Type B pancreatic cell (in vitro differentiated cells): ENCODE results near the gene BBC3. TPM values are rescaled to one million over a fixed set of nuclear protein-coding genes. Genes with fewer than 3 reads are reported as not detected.
"Not testable (repeated sequence)": the region's sequence is repeated elsewhere in the genome, so short reads cannot be mapped to it uniquely, and the experiment has no call there.

Experiments used
- DNase-seq: peaks from one replicate; pipeline ENCODE4 v3.0.0; 2021; ENCODE audit warnings: mixed read lengths; ENCODE audit not compliant: unreplicated experiment; ENCODE audit errors: extremely low spot score
- H3K27ac Mint-ChIP-seq: 2 replicates; pipeline ENCODE4 v1.8.0; 2021; ENCODE audit warnings: mild to moderate bottlenecking, mixed read lengths
- H3K27me3 Mint-ChIP-seq: 2 replicates; pipeline ENCODE4 v1.8.0; 2021; ENCODE audit warnings: mixed read lengths
- H3K36me3 Mint-ChIP-seq: 2 replicates; pipeline ENCODE4 v1.8.0; 2021; ENCODE audit warnings: mixed read lengths
- H3K4me1 Mint-ChIP-seq: one replicate; pipeline ENCODE4 v1.8.0; 2021; ENCODE audit warnings: mixed read lengths; ENCODE audit not compliant: unreplicated experiment
- H3K4me3 Mint-ChIP-seq: 2 replicates; pipeline ENCODE4 v1.8.0; 2021; ENCODE audit warnings: mild to moderate bottlenecking, mixed read lengths
- H3K9me3 Mint-ChIP-seq: 2 replicates; pipeline ENCODE4 v1.8.0; 2021; ENCODE audit warnings: mixed read lengths
- long read RNA-seq: library from polyadenylated mRNA; unstranded; transcript quantifications from one replicate; pipeline ENCODE4 v2.0.0, GENCODE V29; 2020
- total RNA-seq: library from RNA; stranded (reverse); gene quantifications from 2 replicates; pipeline ENCODE4 v1.2.1, GENCODE V29; 2021; ENCODE audit warnings: low replicate concordance
- TF ChIP-seq, protein P1 (sequence below): fragments of 200-600 bp; sonication (generic); conservative IDR thresholded peaks from 2 replicates; pipeline ENCODE4 v1.5.0; 2021; ENCODE audit warnings: antibody characterized with exemption, mild to moderate bottlenecking

The BBC3 gene, protein sequence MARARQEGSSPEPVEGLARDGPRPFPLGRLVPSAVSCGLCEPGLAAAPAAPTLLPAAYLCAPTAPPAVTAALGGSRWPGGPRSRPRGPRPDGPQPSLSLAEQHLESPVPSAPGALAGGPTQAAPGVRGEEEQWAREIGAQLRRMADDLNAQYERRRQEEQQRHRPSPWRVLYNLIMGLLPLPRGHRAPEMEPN
- total RNA-seq = 14.8 and 36.2 TPM in 2 replicates
- long read RNA-seq = 0 reads

DNA sequence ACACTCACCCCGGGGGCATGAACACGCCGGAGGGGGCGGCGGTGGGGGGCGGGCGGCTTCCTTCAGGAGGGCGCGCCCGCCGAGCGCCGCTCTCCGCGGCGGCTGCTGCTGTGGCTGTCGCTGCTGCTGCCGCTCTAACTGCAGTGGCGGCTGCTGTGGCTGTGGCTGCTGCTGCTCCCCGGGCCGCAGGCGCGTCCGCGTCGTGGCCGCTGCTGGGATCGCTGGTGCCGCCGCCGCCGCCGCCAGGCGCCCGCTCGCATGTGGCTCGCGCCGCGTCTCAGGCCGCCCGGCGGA, at the start of gene BBC3:
Gene BBC3 (minus strand): TSS at position 279 of the 294 bp plus-strand sequence. CDS start 2,768 bp downstream, outside the sequence.
- H3K4me3 Mint-ChIP-seq = peak within 1 kb of the TSS; percentile 84

DNA sequence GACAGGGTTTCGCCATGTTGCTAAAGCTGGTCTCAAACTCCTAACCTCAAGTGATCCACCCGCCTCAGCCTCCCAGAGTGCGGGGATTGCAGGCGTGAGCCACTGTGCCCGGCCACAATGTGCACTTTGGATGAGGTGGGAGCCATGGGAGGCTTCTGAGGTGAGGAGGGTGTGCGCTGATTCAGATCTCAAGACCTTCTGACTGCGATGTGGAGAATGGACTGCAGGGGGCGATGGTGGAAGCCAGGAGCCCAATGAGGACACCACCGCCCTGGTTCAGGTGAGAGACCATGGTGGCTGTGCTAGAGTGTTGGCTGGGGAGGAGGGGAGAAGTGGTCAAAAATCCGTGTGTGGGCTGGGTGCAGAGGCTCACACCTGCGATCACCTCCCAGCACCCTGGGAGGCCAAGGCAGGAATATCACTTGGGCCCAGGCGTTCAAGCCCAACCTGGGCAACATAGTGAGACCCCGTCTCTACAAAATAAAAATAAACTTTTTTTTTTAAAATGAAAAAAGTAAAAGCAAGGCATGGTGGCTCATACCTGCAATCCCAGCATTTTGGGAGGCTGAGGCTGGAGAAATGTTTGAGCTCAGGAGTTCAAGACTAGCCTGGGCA, 49.3 kb upstream of the BBC3 start:
- TF ChIP-seq, protein P1, sequence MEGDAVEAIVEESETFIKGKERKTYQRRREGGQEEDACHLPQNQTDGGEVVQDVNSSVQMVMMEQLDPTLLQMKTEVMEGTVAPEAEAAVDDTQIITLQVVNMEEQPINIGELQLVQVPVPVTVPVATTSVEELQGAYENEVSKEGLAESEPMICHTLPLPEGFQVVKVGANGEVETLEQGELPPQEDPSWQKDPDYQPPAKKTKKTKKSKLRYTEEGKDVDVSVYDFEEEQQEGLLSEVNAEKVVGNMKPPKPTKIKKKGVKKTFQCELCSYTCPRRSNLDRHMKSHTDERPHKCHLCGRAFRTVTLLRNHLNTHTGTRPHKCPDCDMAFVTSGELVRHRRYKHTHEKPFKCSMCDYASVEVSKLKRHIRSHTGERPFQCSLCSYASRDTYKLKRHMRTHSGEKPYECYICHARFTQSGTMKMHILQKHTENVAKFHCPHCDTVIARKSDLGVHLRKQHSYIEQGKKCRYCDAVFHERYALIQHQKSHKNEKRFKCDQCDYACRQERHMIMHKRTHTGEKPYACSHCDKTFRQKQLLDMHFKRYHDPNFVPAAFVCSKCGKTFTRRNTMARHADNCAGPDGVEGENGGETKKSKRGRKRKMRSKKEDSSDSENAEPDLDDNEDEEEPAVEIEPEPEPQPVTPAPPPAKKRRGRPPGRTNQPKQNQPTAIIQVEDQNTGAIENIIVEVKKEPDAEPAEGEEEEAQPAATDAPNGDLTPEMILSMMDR = peak; percentile 66
- no peak overlapping the region for H3K4me3 Mint-ChIP-seq
- H3K27me3 Mint-ChIP-seq = peaks cover 3% of the 10 kb centered on the region
- H3K9me3 Mint-ChIP-seq = no peaks in the 10 kb centered on the region
- H3K36me3 Mint-ChIP-seq = peaks cover 3% of the 10 kb centered on the region
- no peak overlapping the region for H3K27ac Mint-ChIP-seq
- peaks cover 12% of the 10 kb centered on the region for H3K4me1 Mint-ChIP-seq
- DNase-seq = no peak

More for the DNA sequence above, at the start of gene BBC3:
- peak within 1 kb of the TSS; percentile 92 for H3K27ac Mint-ChIP-seq
- peaks cover 16% of the 10 kb centered on the region for H3K4me1 Mint-ChIP-seq
- DNase-seq = no peak
- H3K27me3 Mint-ChIP-seq = no peaks in the 10 kb centered on the region
- no peaks in the 10 kb centered on the region for H3K36me3 Mint-ChIP-seq
- H3K9me3 Mint-ChIP-seq = no peaks in the 10 kb centered on the region
- TF ChIP-seq, protein P1 = no peak

DNA sequence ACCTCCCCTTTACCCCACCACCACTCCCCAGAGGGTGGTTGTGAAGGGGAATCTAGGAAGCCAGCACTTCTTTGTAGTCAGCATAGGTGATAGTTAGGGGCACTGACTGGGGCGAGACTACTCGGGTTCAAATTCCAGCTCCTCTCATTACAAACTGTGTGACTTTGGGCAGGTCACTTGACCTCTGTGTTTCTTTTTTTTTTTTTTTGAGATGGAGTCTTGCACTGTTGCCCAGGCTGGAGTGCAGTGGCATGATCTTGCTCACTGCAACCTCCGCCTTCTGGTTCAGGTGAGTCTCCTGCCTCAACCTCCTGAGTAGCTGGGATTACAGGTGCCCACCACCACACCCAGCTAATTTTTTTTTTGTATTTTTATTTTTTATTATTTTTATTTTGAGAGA, 45.5 kb upstream of the BBC3 start:
- not testable (repeated sequence) for H3K36me3 Mint-ChIP-seq, H3K9me3 Mint-ChIP-seq, H3K27me3 Mint-ChIP-seq, DNase-seq, H3K27ac Mint-ChIP-seq
- H3K4me1 Mint-ChIP-seq = peaks cover 14% of the 10 kb centered on the region
- peak overlapping the region; percentile 86 for H3K4me3 Mint-ChIP-seq

DNA sequence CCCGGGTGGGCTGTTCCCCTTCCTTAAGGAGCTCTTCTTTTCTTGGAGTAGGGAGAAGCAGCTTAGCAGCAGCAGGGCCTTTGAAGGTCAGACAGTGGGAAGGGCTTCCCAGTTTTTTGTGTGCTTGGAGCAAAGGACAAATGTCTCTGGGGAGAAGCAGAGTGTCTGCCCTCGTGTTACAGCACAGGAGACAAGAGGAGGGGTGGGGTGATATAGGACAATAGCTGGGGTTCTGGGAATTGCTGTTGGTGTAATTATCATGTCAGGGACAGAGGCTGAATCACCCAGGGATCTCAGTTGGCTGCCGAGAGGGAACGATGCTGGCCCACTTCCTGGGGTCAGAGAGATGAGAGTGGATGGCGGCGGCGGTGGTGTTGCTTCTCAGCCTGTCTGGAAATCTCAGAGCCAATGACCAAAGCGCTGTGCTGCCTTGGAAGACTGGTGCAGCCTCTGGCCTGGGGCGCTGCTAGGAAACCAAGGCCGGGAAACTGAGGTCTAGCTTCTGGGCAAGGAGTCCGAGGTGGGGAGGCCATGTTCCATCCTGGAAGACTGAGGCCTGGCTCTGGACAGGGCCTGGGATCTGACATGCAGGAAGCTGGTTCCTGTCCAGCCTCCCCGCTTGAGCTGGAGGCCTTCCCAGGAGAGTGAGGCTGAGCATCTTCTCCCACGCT, 44.9 kb upstream of the BBC3 start:
- Mint-ChIP-seq H3K4me1 (peaks cover 14% of the 10 kb centered on the region), H3K4me3 (peak overlapping the region; percentile 86), H3K9me3 (no peaks in the 10 kb centered on the region), H3K27ac (peak overlapping the region; percentile 70), H3K27me3 (peaks cover 3% of the 10 kb centered on the region), H3K36me3 (peaks cover 8% of the 10 kb centered on the region)
- TF ChIP-seq, protein P1 = no peak
- DNase-seq = no peak

DNA sequence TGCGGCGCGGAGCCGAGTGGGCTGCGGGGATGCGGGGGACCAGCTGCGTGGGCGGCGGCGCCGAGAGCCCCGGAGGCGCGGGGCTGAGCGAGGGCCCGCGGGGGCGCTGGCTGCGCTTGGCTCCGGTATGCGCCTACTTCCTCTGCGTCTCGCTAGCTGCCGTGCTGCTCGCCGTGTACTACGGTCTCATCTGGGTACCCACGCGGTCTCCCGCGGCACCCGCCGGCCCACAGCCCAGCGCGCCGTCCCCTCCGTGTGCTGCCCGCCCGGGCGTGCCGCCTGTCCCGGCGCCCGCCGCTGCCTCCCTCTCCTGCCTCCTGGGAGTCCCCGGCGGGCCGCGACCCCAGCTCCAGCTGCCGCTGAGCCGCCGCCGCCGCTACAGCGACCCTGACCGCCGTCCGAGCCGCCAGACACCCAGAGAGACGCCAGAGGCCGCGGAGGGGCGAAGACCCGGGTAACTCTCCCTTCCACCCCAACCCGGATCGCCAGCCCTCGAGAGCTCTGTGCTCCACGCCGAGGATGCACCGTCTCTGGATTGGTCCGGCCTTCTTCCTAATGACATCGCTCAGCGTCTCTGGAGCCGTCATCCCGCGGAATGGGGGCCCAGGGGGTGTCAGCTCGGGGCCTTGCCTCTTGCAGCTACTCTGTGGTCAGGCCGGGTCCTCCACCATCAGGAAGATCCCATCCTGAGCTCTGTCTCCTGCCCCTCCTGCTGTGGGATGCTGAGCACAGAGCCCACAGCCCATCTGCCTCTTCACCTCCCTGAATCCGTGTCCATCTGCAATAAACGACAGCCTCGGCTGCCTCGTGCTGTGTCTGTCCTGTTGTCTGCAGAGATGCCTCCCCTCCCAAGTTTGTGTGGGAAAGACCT, 44.1 kb upstream of the BBC3 start:
- TF ChIP-seq, protein P1 = no peak
- no peak for DNase-seq

More for the DNA sequence above, 44.1 kb upstream of the BBC3 start:
- Mint-ChIP-seq H3K36me3 (peaks cover 11% of the 10 kb centered on the region), H3K9me3 (no peaks in the 10 kb centered on the region), H3K27ac (peak overlapping the region; percentile 70), H3K4me1 (peaks cover 14% of the 10 kb centered on the region), H3K27me3 (peaks cover 3% of the 10 kb centered on the region), H3K4me3 (peak overlapping the region; percentile 86)
